Suprapubic skin (tissue), 3 donors: Measurements from ENCODE around the gene SIVA1.

Experiments used
- CTCF ChIP-seq, 2 donors: fragments of 200-600 bp in 1 of 2; fragments of 450-650 bp in 1 of 2; sonication (generic) in 1 of 2; IDR thresholded peaks; one replicate each; pipeline ENCODE4 v1.5.1; 2016 to 2019; ENCODE audit warnings: antibody characterized with exemption in 2 of 2, mild to moderate bottlenecking in 1 of 2, moderate library complexity in 1 of 2
- POLR2A ChIP-seq, 2 donors: fragments of 450-650 bp; IDR thresholded peaks; one replicate each; pipeline ENCODE4 v1.6.1; 2017; ENCODE audit warnings: antibody characterized with exemption in 2 of 2, mild to moderate bottlenecking in 2 of 2, moderate library complexity in 2 of 2

- TF ChIP-seq CTCF (IDR thresholded peaks at IDR 0.05) (no peak), POLR2A (IDR thresholded peaks at IDR 0.05) (no peak)
Observed at GRCh38 chr14:104777808-104778249, 24.9 kb downstream of the SIVA1 start.
